HEK293 (cell line): ENCODE data around the gene GCC1.

Experiments
- CTCF ChIP-seq: fragments of 450-650 bp; formaldehyde crosslinking; IDR thresholded peaks from 2 replicates; pipeline ENCODE4 v1.5.1; 2016; ENCODE audit warnings: missing biosample characterization, missing genetic modification characterization
- GLIS2 ChIP-seq: fragments of 450-650 bp; formaldehyde crosslinking; IDR thresholded peaks from 2 replicates; pipeline ENCODE4 v1.5.1; 2016; ENCODE audit warnings: missing biosample characterization, missing genetic modification characterization
- IKZF3 ChIP-seq: fragments of 450-650 bp; IDR thresholded peaks from 2 replicates; pipeline ENCODE4 v1.5.0; 2018; ENCODE audit warnings: missing biosample characterization, mild to moderate bottlenecking, missing genetic modification characterization, moderate library complexity
- KLF8 ChIP-seq: fragments of 450-650 bp; formaldehyde crosslinking; IDR thresholded peaks from 2 replicates; pipeline ENCODE4 v1.5.1; 2016; ENCODE audit warnings: missing biosample characterization, missing genetic modification characterization
- REST ChIP-seq: fragments of 450-650 bp; formaldehyde crosslinking; IDR thresholded peaks from 2 replicates; pipeline ENCODE4 v1.5.1; 2016; ENCODE audit warnings: missing biosample characterization, missing genetic modification characterization
- SP2 ChIP-seq: fragments of 450-650 bp; formaldehyde crosslinking; IDR thresholded peaks from 2 replicates; pipeline ENCODE4 v1.5.1; 2016; ENCODE audit warnings: missing biosample characterization, missing genetic modification characterization
- TRIM28 ChIP-seq: IDR thresholded peaks from 2 replicates; pipeline ENCODE4 v1.6.1; 2011; ENCODE audit warnings: low read length, control low read depth, borderline replicate concordance
- ZBTB10 ChIP-seq: fragments of 450-650 bp; formaldehyde crosslinking; IDR thresholded peaks from 2 replicates; pipeline ENCODE4 v1.5.1; 2016; ENCODE audit warnings: missing biosample characterization, missing genetic modification characterization
- ZBTB17 ChIP-seq: fragments of 450-650 bp; formaldehyde crosslinking; IDR thresholded peaks from 2 replicates; pipeline ENCODE4 v1.5.1; 2016; ENCODE audit warnings: missing biosample characterization, missing genetic modification characterization
- ZBTB26 ChIP-seq: fragments of 450-650 bp; formaldehyde crosslinking; optimal IDR thresholded peaks from 2 replicates; pipeline ENCODE3; 2016; ENCODE audit warnings: missing biosample characterization, mild to moderate bottlenecking, missing genetic modification characterization
- ZIC2 ChIP-seq: fragments of 450-650 bp; formaldehyde crosslinking; IDR thresholded peaks from 2 replicates; pipeline ENCODE4 v1.5.1; 2016; ENCODE audit warnings: missing biosample characterization, missing genetic modification characterization
- ZNF10 ChIP-seq: fragments of 450-650 bp; formaldehyde crosslinking; IDR thresholded peaks from 2 replicates; pipeline ENCODE4 v1.5.1; 2017; ENCODE audit warnings: missing biosample characterization, missing genetic modification characterization
- ZNF223 ChIP-seq: fragments of 450-650 bp; formaldehyde crosslinking; IDR thresholded peaks from 2 replicates; pipeline ENCODE4 v1.5.1; 2016; ENCODE audit warnings: missing biosample characterization, missing genetic modification characterization
- ZNF280D ChIP-seq: fragments of 450-650 bp; formaldehyde crosslinking; IDR thresholded peaks from 2 replicates; pipeline ENCODE4 v1.5.1; 2016; ENCODE audit warnings: missing biosample characterization, missing genetic modification characterization
- ZNF366 ChIP-seq: fragments of 450-650 bp; formaldehyde crosslinking; conservative IDR thresholded peaks from 2 replicates; pipeline ENCODE4 v1.5.1; 2016; ENCODE audit warnings: missing biosample characterization, missing genetic modification characterization
- ZNF654 ChIP-seq: fragments of 450-650 bp; formaldehyde crosslinking; IDR thresholded peaks from 2 replicates; pipeline ENCODE4 v1.5.1; 2016; ENCODE audit warnings: low read depth, missing biosample characterization, missing genetic modification characterization
- ZNF692 ChIP-seq: fragments of 450-650 bp; formaldehyde crosslinking; IDR thresholded peaks from 2 replicates; pipeline ENCODE4 v1.5.1; 2016; ENCODE audit warnings: missing biosample characterization, missing genetic modification characterization
- ZNF701 ChIP-seq: fragments of 450-650 bp; formaldehyde crosslinking; IDR thresholded peaks from 2 replicates; pipeline ENCODE4 v1.5.1; 2016; ENCODE audit warnings: missing biosample characterization, missing genetic modification characterization
- ZNF707 ChIP-seq: fragments of 450-650 bp; formaldehyde crosslinking; IDR thresholded peaks from 2 replicates; pipeline ENCODE4 v1.5.1; 2016; ENCODE audit warnings: missing biosample characterization, missing genetic modification characterization
- ZNF76 ChIP-seq: fragments of 450-650 bp; formaldehyde crosslinking; IDR thresholded peaks from 2 replicates; pipeline ENCODE4; 2016; ENCODE audit warnings: low read depth, missing biosample characterization, missing genetic modification characterization, borderline replicate concordance
- ZNF791 ChIP-seq: fragments of 450-650 bp; formaldehyde crosslinking; IDR thresholded peaks from 2 replicates; pipeline ENCODE4 v1.5.1; 2016; ENCODE audit warnings: missing biosample characterization, missing genetic modification characterization
- ZXDB ChIP-seq: fragments of 450-650 bp; formaldehyde crosslinking; IDR thresholded peaks from 2 replicates; pipeline ENCODE4 v1.5.1; 2016; ENCODE audit warnings: missing biosample characterization, missing genetic modification characterization
- TF ChIP-seq, protein P1 (sequence below): fragments of 450-650 bp; formaldehyde crosslinking; IDR thresholded peaks from 2 replicates; pipeline ENCODE4 v1.5.1; 2016; ENCODE audit warnings: missing biosample characterization, missing genetic modification characterization

Gene GCC1

DNA sequence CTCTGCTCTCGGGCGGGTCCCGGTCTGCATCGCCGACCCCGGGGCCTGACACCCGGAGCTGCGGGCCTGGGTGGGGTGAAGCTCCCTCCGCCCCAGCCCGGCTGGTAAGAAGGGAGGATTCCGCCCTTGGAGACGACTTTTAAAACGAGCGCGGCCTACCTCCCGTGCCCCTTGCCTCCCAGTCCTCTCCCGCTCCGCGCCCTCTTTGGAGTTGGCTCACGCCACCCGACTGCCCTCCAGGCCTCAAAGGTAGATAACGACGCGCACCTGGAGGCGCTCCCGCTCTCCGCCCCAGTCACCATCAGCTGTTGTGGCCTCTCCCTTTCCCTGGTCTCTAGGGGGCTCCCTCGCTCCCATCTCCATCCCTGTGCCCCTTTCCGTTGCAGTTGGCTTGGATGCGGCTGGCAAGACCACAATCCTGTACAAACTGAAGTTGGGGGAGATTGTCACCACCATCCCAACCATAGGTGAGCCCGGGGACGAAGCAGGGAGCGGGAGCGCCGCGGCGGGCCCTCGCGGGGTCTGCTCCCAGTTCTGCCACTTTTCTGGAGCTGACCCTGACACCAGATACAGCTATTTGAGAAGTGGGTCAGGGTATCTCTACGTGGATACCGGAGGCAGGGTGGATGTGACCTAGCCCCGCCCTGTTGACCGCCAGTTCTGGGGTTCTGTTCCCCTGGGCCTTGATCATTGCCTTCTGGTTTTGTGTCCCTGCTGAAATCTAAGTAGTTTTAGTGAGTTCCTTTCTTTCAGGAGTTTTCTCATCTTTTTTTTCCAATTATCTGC is 3.5 kb upstream of the GCC1 start (continued):
- TF ChIP-seq ZBTB10 (tag by site-specific recombination) (peak; percentile 78; the same call in 1 of the 2 replicates), ZBTB17 (tag by site-specific recombination) (peak; percentile 79), REST (tag by site-specific recombination) (peak; percentile 30; the same call in 1 of the 2 replicates), ZNF366 (tag by site-specific recombination) (peak; percentile 86), ZNF701 (tag by site-specific recombination) (no peak), KLF8 (tag by site-specific recombination) (peak; percentile 82), GLIS2 (tag by site-specific recombination) (peak; percentile 52), IKZF3 (tag by site-specific recombination) (peak; percentile 88), ZNF791 (no peak), CTCF (peak; percentile 93), ZNF654 (peak; percentile 25; the same call in 1 of the 2 replicates), SP2 (tag by site-specific recombination) (peak; percentile 24; the same call in 1 of the 2 replicates), ZBTB26 (tag by site-specific recombination) (peak; percentile 80), TRIM28 (no peak), ZNF692 (tag by site-specific recombination) (no peak), ZNF707 (tag by site-specific recombination) (no peak), ZNF223 (tag by site-specific recombination) (no peak), ZNF76 (peak; percentile 29; the same call in 1 of the 2 replicates), ZIC2 (tag by site-specific recombination) (0 out of 2 replicates have a peak, but pooled peaks have one; percentile 3), ZXDB (tag by site-specific recombination) (peak; percentile 65; the same call in 1 of the 2 replicates), ZNF280D (no peak), ZNF10 (tag by site-specific recombination) (0 out of 2 replicates have a peak, but pooled peaks have one; percentile 25)
- TF ChIP-seq, protein P1, sequence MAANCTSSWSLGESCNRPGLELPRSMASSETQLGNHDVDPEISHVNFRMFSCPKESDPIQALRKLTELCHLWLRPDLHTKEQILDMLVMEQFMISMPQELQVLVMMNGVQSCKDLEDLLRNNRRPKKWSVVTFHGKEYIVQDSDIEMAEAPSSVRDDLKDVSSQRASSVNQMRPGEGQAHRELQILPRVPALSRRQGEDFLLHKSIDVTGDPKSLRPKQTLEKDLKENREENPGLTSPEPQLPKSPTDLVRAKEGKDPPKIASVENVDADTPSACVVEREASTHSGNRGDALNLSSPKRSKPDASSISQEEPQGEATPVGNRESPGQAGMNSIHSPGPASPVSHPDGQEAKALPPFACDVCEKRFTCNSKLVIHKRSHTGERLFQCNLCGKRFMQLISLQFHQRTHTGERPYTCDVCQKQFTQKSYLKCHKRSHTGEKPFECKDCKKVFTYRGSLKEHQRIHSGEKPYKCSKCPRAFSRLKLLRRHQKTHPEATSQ (tag by site-specific recombination): peak; percentile 20; the same call in 1 of the 2 replicates
